ENCODE data around the gene RRAGD.

RRAGD gene

DNA sequence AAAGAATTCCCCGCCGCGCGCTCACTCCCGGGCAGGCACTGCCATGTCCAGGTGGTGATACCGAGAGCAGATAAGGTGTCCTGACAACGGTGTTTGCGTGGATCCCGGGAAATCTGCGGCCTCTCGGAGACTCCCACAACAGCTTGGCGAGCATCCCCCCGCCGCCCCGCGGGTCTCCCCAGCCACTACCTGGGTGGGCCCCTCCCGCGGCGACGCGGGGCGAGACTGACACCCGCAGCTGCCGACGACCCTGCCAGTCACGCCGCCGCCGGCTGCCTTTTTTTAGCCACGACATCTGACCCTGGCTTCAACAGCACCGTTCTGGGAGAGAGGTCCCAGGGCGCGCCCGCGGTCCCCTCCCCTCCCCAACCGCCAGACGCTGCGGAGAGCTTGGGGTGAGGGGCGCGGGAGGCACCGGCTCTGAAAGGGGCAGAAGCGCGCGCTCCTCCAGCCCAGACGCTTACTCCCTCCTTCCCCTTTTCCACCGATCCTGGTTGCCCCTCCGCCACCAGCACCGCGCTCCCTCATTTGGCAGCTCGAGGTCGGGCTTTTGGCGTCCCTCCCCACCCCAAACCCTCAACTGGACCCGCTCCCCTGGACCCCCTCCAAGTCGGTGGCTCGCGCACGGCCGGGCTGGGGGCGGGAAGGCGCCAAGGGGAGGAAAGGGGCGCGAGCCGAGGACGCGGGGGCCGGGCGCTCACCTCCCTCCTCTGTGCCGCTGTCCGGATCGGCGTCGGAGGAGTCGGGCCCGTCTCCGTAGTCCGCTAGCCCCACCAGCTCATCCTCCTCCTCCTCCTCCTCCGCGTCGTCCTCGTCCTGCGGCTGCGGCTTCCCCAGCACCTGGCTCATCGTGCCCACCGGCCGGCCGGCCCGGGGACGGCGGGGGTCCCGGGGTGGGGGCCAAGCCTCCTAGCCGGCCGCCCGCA lies 665 bp downstream of the RRAGD start:
- TF ChIP-seq, protein P1, sequence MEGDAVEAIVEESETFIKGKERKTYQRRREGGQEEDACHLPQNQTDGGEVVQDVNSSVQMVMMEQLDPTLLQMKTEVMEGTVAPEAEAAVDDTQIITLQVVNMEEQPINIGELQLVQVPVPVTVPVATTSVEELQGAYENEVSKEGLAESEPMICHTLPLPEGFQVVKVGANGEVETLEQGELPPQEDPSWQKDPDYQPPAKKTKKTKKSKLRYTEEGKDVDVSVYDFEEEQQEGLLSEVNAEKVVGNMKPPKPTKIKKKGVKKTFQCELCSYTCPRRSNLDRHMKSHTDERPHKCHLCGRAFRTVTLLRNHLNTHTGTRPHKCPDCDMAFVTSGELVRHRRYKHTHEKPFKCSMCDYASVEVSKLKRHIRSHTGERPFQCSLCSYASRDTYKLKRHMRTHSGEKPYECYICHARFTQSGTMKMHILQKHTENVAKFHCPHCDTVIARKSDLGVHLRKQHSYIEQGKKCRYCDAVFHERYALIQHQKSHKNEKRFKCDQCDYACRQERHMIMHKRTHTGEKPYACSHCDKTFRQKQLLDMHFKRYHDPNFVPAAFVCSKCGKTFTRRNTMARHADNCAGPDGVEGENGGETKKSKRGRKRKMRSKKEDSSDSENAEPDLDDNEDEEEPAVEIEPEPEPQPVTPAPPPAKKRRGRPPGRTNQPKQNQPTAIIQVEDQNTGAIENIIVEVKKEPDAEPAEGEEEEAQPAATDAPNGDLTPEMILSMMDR (IDR thresholded peaks at IDR 0.05), result no peak

- TF ChIP-seq, protein P1 (IDR thresholded peaks at IDR 0.05), result no peak
Measured at GRCh38 chr6:89410788-89411144, 1.3 kb downstream of the RRAGD start.

DNA sequence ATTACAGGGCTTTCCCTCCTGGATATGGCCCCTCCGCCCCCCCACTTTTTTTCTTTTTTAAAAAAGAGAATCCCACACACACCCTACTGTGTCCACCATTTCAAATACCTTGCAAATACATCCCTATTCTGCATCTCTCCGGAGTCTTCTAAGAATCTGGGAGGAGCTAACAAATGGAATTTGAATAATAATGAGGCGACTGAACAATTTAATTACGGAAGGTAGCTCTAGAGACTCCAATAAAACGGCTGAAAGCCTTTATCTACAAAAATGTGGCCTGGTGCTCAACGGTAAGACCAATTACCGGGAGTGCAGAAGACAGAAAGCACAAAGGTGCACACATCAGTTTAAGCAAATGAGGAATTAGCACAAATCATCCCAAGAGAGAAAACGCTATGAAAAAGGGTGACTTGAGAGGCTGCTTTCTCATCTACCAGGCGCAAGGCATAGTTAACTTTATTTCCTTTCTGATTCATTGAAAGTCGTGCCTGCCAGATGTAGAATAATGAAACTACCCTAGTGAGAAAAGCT lies 1.8 kb downstream of the RRAGD start:
- TF ChIP-seq, protein P1 (IDR thresholded peaks at IDR 0.05), result no peak

- TF ChIP-seq, protein P1 (IDR thresholded peaks at IDR 0.05), result no peak
Measured at GRCh38 chr6:89409461-89410035, 2.5 kb downstream of the RRAGD start.

DNA sequence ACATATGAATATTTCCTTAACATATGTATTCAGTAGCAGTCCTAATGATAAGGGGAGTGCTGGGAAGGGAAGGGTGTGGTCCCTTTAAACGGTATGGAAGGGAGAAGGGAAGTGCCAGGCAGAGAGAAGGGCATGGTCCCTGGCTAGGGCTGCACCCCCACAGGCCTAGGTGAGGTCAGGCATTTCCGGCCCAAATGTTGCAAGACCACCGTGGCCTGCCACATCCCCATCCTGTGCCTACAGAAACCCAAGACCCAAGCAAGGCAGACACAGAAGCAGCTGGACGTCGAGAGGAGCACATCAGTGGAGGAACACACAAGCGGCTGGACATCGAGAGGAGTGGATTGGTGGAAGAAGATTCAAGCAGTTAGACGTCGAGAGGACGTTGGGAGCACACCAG lies 5.9 kb downstream of the RRAGD start:
- TF ChIP-seq, protein P1 (IDR thresholded peaks at IDR 0.05), result no peak

GRCh38 chr6:89404512-89404911 lies 7.6 kb downstream of the RRAGD start:
- TF ChIP-seq, protein P1 (IDR thresholded peaks at IDR 0.05), result no peak

GRCh38 chr6:89402776-89403175 lies 9.3 kb downstream of the RRAGD start:
- TF ChIP-seq, protein P1 (IDR thresholded peaks at IDR 0.05), result no peak

All from LNCAP (cell line).